GM18498 (cell line): Measurements from ENCODE around the gene DDIT3.
A peak's percentile ranks its signal among the peaks of the same experiment; 100 is the strongest.
"Not testable (repeated sequence)": the region's sequence is repeated elsewhere in the genome, so short reads cannot be mapped to it uniquely, and the experiment has no call there.

Experiments
- ATAC-seq: cut with Tn5 transposase; IDR thresholded peaks from one replicate; pipeline ENCODE4 v1.9.1; 2021; ENCODE audit warnings: mild to moderate bottlenecking, moderate library complexity; ENCODE audit not compliant: unreplicated experiment

DDIT3 gene, protein sequence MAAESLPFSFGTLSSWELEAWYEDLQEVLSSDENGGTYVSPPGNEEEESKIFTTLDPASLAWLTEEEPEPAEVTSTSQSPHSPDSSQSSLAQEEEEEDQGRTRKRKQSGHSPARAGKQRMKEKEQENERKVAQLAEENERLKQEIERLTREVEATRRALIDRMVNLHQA

DNA sequence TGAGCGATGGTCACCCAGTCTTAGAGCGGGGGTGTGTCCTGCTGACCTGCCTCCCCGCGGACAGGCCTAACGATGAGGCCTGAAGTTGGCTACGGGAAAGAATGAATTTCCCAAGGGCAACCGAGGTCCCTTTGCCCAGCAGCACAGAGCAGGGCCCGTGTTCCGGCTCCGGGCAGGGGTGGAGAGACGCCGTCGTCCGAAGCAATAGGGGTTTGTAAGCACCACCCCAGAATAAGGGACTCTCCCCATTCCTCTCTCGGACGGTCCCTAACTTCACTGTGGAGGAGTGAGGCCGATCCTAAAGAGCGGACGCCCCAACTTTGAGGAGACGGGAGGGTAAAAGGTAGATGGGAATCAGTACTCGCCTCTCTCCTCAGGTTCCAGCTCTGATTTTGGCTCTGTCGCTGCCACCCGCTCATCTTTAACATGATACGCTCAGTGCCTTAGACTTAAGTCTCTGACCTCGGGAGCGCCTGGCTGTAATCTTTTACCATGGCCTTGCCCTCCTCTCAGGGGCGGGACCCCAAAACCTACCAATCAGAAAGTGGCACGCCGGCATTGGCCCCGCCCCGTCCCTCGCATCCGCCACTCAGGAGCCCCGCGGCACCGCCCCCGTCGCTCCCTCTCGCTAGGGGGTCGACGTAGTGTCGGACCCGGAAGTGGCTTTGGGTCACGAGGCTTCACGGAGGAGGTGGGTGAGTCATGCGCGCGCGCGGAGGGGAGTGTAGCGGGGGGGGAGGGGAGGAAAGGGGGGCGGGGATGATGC is at the start of gene DDIT3:
TSS of gene DDIT3 (minus strand) at position 462 of the 766 bp plus-strand sequence. CDS start 3,108 bp downstream, outside the sequence.
- peak; percentile 71 for ATAC-seq

- no peak for ATAC-seq
Measured at GRCh38 chr12:57569858-57570257, 49.5 kb upstream of the DDIT3 start.

GRCh38 chr12:57568838-57569237 is 48.5 kb upstream of the DDIT3 start:
- ATAC-seq, result no peak

- no peak for ATAC-seq
Measured at GRCh38 chr12:57564178-57564740, 43.9 kb upstream of the DDIT3 start.

DNA sequence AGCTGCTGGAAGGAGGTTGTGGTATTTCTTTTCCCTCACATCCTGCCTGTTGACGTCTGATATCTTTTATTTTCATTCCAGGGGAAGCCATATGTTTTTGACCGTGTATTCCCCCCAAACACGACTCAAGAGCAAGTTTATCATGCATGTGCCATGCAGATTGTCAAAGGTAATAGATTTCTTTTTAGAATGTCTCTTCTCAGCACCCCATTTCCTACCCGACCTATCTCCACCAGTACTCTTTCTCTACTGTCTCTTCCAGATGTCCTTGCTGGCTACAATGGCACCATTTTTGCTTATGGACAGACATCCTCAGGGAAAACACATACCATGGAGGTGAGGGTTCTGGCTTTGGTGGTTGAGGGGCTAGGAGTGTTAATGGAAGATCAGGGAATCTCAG is 43.0 kb upstream of the DDIT3 start:
- ATAC-seq, result no peak

GRCh38 chr12:57561117-57561516 is 40.8 kb upstream of the DDIT3 start:
- not testable (repeated sequence) for ATAC-seq

DNA sequence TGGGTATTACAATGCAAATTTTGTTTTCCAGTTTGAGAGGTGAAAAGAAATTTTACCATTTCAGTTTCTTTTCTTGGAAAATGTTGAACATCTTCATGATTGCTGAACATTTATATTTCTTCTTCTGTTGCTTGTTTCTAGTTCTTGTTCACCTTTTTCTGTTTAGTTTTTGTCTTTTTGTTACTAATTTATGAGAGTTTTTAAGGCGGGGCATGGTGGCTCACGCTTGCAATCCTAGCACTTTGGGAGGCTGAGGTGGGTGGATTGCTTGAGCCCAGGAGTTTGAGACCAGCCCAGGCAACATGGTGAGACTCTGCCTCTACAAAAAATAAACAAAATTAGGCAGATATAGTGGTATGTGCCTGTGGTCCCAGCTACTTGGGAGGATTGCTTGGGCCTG is 40.2 kb upstream of the DDIT3 start:
- ATAC-seq, result no peak

- ATAC-seq, result no peak
Measured at GRCh38 chr12:57558864-57559263, 38.5 kb upstream of the DDIT3 start.

GRCh38 chr12:57554897-57555296 is 34.6 kb upstream of the DDIT3 start:
- no peak for ATAC-seq

GRCh38 chr12:57554453-57554852 is 34.1 kb upstream of the DDIT3 start:
- ATAC-seq, result no peak

DNA sequence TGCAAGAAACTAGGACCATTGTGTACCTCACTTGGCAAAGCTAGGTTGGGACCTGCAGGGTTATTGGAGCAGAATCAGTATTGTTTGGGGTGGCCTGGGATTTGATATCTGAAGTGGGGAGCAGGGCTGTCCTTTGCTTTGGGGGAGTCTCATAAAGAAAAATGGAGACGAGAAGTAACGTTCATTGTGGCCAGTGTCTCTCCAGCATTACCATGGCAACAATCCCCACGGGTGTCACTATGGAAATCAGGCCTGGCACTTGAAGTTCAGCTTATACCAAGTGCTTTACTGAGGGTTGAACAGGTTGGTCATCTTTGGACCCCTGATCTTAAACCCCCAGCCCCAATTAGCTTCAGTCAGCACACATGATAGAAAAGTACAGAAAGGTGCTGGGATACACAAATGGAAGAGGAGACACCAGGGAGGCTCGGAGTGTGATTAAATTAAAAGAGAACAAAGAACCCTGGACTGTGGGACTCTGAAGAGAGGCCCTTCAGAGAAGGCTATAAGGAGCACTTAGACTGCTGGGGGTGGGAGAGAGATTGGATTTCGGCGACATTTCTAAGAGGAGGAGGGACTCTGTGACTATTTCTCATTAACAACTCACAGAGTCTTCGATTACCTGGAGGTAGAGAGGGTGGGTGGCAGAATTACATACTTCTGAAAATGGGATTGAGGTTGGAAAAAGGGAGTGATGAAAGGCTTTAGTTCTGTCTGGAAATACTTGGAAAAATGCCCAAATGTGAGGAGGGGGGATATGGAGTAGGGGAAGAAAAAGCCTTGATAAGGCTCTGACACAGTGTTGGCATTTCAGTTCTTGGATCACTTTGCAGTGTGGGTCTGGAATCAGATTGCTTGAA is 33.3 kb upstream of the DDIT3 start:
- ATAC-seq, result no peak

DNA sequence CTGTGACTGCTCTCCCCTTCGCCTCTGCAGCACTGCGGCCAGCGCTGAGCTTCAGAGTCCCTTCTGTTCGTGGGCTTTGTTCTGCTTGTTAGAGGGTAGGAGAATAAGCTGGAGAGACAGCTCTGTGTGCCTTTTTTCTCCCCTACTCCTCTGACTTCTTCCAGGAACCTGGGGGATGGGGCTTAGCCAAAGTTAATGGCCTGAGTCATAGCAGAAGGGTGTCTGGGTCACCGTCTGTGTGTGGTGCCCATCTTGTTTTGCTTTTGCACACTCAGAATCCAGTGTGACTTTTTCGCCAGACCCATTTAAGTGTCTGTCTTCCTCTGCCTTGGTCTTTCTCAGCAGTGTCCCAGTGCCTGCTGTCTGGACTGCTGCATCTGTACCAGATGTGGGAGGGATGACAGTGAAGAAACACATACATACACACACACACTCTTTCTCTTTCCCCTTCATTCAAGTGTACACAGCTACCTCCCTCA is 32.6 kb upstream of the DDIT3 start:
- ATAC-seq, result no peak

- no peak for ATAC-seq
Measured at GRCh38 chr12:57552306-57552651, 32.0 kb upstream of the DDIT3 start.

- no peak for ATAC-seq
Measured at GRCh38 chr12:57551637-57552305, 31.5 kb upstream of the DDIT3 start.

DNA sequence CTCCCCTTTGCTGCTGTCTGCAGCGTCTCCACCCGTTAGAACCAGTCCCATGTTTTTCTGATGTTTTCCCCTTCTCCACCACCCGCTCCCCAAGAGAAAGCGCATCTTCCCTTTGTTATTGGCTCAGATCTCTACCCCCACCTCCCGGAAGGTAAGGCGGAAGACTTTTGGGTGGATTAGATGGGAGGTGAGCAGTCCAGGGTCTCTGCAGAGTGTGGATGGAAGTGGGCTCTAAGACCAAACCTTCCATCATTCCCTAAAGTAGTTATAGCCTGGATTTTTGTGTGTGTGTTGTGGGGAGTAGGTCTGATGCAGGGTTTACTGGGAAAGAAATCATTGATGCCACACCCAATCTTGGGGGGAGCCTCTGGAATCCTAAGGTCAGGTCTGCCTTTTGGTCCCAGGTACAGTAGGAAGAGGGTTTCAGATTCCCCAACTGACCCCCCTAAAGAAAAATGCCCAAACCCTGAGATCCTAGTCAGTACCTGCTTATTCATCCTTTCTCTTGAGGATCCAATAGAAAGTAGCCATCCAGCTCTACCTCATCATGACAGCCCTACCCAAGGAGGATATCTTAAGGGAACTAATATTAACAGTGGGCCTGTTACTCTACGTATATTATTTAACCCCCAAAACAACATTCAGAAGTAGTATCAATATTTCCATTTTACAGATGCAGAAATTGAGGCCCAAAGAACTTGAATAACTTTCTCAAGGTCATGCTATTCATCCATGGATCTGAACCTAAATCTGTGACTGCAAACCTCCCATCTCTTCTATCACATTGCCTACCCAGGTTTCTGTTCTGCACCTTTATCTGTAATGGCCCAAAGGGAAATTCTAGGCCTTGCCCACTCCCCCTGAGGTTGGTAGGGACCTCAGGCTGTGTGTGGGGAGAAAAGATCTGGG is 30.6 kb upstream of the DDIT3 start:
- ATAC-seq, result no peak

- peak; percentile 27 for ATAC-seq
Measured at GRCh38 chr12:57549909-57550640, 29.8 kb upstream of the DDIT3 start, which contains the start of gene KIF5A. Gene KIF5A, plus strand, starts transcription at chr12:57550044. Its CDS starts 228 bp downstream, at chr12:57550272.

DNA sequence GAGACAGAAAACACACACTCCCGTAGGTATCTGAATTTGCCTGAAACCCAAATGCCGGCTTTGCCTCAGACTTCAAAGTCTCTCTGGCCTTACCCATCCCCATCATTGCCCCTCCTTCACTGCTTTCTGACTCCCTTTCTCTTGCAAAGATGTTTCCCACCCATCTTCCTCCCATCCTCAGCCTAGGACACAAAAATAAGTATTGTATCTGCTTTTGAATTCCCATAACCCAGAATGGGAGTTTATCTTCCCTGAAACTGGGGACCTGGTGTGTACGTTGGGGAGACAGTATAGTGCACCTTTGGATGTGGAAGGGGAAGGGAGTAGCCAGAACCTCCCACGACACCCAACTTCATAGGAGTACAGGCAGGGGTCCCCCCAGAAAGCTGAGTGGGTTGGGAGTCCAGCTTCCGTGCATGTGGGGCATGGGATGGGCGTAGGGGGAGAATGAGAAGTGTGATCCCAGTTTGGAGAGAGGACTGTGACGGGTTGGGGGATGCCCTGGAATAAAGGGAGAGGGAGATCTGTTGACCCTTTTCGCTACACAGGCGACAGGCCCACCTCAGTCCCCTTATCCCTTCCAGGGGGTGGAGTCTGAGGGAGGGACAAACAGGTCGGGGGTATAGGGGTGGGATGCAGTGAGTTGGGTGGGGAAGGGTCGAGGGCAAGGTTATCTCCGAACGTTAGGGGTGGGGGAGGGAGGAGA is 29.0 kb upstream of the DDIT3 start:
- no peak for ATAC-seq

- ATAC-seq, result no peak
Measured at GRCh38 chr12:57548488-57548887, 28.2 kb upstream of the DDIT3 start.

DNA sequence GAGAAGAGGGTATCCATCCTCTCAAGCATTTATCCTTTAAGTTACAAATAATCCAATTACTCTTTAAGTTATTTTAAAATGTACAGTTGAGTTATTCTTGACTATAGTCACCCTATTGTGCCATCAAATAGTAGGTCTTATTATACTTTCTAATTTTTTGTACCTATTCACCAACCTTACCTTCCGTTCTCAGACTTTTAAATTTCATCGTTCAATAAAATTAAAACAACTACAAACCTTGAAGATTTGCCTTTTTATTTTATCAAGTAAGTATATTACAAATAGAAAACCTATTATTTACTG is 27.6 kb upstream of the DDIT3 start:
- ATAC-seq, result no peak
